Skin of body (tissue), 2 donors: Measurements from ENCODE around the gene FLVCR2. TPM values are rescaled to one million over a fixed set of nuclear protein-coding genes. Genes with fewer than 3 reads are reported as not detected.

Source experiments
- DNase-seq: peaks from one replicate; lab custom pipeline; 2025; lab: John Stamatoyannopoulos, UW
- total RNA-seq: library from RNA; depleted of rRNA; stranded (reverse); fragments of >200 nt; gene quantifications from one replicate; pipeline ENCODE4 v1.2.3, GENCODE V29; 2014

FLVCR2 gene
- total RNA-seq = 5.6 TPM

- no peak for DNase-seq
These were observed at the start of gene FLVCR2 for GRCh38 chr14:75578102-75578785. Gene FLVCR2 (plus strand): TSS chr14:75578620. CDS start chr14:75578973, 353 bp downstream.

GRCh38 chr14:75531256-75531655 is 47.2 kb upstream of the FLVCR2 start:
- no peak for DNase-seq

GRCh38 chr14:75531660-75532317 is 46.6 kb upstream of the FLVCR2 start:
- no peak for DNase-seq

- DNase-seq = no peak
These were observed 44.4 kb upstream of the FLVCR2 start for GRCh38 chr14:75533791-75534555.

GRCh38 chr14:75535164-75535898 is 43.1 kb upstream of the FLVCR2 start:
- no peak for DNase-seq

- DNase-seq = no peak
These were observed 41.3 kb upstream of the FLVCR2 start for GRCh38 chr14:75537071-75537470.

GRCh38 chr14:75539162-75539560 is 39.3 kb upstream of the FLVCR2 start:
- DNase-seq = no peak

GRCh38 chr14:75539561-75540478 is 38.6 kb upstream of the FLVCR2 start:
- no peak for DNase-seq

GRCh38 chr14:75540479-75540851 is 38.0 kb upstream of the FLVCR2 start:
- no peak for DNase-seq

- no peak for DNase-seq
These were observed 35.8 kb upstream of the FLVCR2 start for GRCh38 chr14:75542588-75543091.

- no peak for DNase-seq
These were observed 35.2 kb upstream of the FLVCR2 start for GRCh38 chr14:75543253-75543652.

- no peak for DNase-seq
These were observed 34.6 kb upstream of the FLVCR2 start for GRCh38 chr14:75543786-75544185.

- no peak for DNase-seq
These were observed 32.5 kb upstream of the FLVCR2 start for GRCh38 chr14:75545907-75546306.

- no peak for DNase-seq
These were observed 30.7 kb upstream of the FLVCR2 start for GRCh38 chr14:75547552-75548250.

- no peak for DNase-seq
These were observed 29.9 kb upstream of the FLVCR2 start for GRCh38 chr14:75548544-75548943.

- no peak for DNase-seq
These were observed 29.3 kb upstream of the FLVCR2 start for GRCh38 chr14:75549169-75549568.

GRCh38 chr14:75551021-75551420 is 27.4 kb upstream of the FLVCR2 start:
- no peak for DNase-seq

GRCh38 chr14:75553157-75553556 is 25.3 kb upstream of the FLVCR2 start:
- DNase-seq = no peak

GRCh38 chr14:75553761-75554364 is 24.6 kb upstream of the FLVCR2 start:
- no peak for DNase-seq
